ACC112 (cell line): ENCODE measurements around the gene ITGA4.
"Not testable (repeated sequence)": the region's sequence is repeated elsewhere in the genome, so short reads cannot be mapped to it uniquely, and the experiment has no call there.

Experiments used
- H2AFZ ChIP-seq: fragments of 200-600 bp; sonication (generic); one replicate; pipeline ENCODE4 v1.6.0; 2017; ENCODE audit warnings: antibody characterized with exemption, low read length; ENCODE audit not compliant: unreplicated experiment
- H3K27ac ChIP-seq: fragments of 200-600 bp; sonication (generic); 2 replicates; pipeline ENCODE4 v1.5.1; 2014; ENCODE audit warnings: low read depth, mild to moderate bottlenecking, antibody characterized with exemption, low read length, moderate library complexity
- H3K27me3 ChIP-seq: fragments of 200-600 bp; sonication (generic); 2 replicates; pipeline ENCODE4 v1.6.1; 2014; ENCODE audit warnings: mild to moderate bottlenecking, antibody characterized with exemption, low read length, moderate library complexity, mixed read lengths; ENCODE audit not compliant: insufficient read depth
- H3K36me3 ChIP-seq: fragments of 200-600 bp; sonication (generic); 2 replicates; pipeline ENCODE4 v1.6.1; 2016; ENCODE audit warnings: mild to moderate bottlenecking, antibody characterized with exemption, low read length, moderate library complexity, mixed read lengths; ENCODE audit not compliant: insufficient read depth
- H3K4me1 ChIP-seq: fragments of 200-600 bp; sonication (generic); one replicate; pipeline ENCODE4 v1.6.1; 2016; ENCODE audit warnings: low read length, mixed read lengths; ENCODE audit not compliant: insufficient read depth, unreplicated experiment, control insufficient read depth
- H3K4me3 ChIP-seq: fragments of 200-600 bp; sonication (generic); 2 replicates; pipeline ENCODE4 v1.5.1; 2014; ENCODE audit warnings: mild to moderate bottlenecking, low read depth, low read length
- H3K79me2 ChIP-seq: fragments of 200-600 bp; sonication (generic); one replicate; pipeline ENCODE4 v1.6.0; 2016; ENCODE audit warnings: low read length; ENCODE audit not compliant: control insufficient read depth, unreplicated experiment, insufficient read depth

The ITGA4 gene

DNA sequence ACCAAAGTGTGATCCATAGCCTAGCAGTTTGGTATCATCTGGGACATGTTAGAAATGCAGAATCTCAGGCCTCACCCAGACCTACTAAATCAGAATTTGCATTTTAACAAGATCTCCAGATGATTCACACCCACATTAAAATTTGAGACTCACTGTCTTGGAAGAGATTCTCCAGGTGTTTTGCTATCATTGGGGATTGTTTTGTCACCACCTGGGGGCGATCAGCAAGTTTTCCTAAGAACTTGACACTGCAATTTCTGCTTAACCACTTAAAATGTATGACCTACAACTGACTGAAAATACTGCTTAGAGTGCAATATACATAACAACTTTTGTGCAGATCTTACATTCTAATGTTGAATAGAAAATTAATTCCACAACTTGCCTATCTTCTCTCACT lies 18.9 kb upstream of the ITGA4 start:
- H2AFZ ChIP-seq = no peak overlapping the region
- H3K36me3 ChIP-seq = no peaks in the 10 kb centered on the region
- no peak overlapping the region for H3K4me3 ChIP-seq
- H3K4me1 ChIP-seq = no peaks in the 10 kb centered on the region
- H3K27ac ChIP-seq = no peak overlapping the region
- H3K27me3 ChIP-seq = no peaks in the 10 kb centered on the region
- H3K79me2 ChIP-seq = no peaks in the 10 kb centered on the region

DNA sequence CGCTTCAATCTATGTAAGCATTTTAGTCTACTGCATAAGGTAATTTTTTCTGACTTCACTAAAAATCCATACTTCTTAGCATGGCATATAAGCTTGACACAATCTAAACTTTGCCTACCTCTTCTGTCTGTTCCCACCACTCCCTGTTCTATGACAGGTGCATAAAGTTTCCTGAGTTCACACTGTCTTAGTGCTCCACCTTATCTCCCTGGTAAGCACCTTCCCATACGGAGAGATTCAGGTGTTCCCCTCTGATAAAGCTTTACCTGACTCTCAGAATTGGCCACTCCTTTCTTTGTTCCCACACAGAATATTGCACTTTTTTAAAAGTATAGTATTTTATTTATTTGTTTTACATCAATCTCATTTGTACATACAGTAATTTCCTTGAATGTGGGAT lies 16.8 kb upstream of the ITGA4 start:
- H3K36me3 ChIP-seq = no peaks in the 10 kb centered on the region
- no peak overlapping the region for H2AFZ ChIP-seq
- no peak overlapping the region for H3K27ac ChIP-seq
- H3K27me3 ChIP-seq = no peaks in the 10 kb centered on the region
- no peak overlapping the region for H3K4me3 ChIP-seq
- no peaks in the 10 kb centered on the region for H3K4me1 ChIP-seq
- H3K79me2 ChIP-seq = no peaks in the 10 kb centered on the region

GRCh38 chr2:181440919-181441318 lies 16.3 kb upstream of the ITGA4 start:
- Histone ChIP-seq H2AFZ (no peak overlapping the region), H3K4me1 (no peaks in the 10 kb centered on the region)

DNA sequence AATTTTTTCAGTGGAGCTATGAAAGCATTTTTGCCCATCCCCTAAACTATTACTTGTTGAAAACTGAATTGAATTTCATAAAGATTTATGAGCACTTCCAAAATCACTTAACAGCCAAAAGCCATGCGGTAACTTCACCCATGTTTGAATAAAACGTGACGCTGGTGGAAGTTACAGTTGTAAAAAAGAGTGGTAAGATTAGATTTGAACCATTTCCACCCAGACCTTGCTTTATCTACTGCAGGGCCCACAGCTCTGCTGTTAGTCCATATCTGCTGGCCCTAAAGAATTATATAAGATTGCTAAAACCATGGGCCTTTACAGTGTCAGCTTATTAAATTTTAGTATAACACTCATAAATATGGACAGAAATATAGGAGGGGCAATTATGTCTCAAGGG lies 15.5 kb upstream of the ITGA4 start:
- no peak overlapping the region for H3K4me3 ChIP-seq
- no peak overlapping the region for H2AFZ ChIP-seq
- no peaks in the 10 kb centered on the region for H3K79me2 ChIP-seq
- H3K27me3 ChIP-seq = no peaks in the 10 kb centered on the region
- H3K36me3 ChIP-seq = no peaks in the 10 kb centered on the region
- H3K27ac ChIP-seq = no peak overlapping the region
- H3K4me1 ChIP-seq = no peaks in the 10 kb centered on the region

More at GRCh38 chr2:181440919-181441318, 16.3 kb upstream of the ITGA4 start:
- Histone ChIP-seq H3K36me3 (no peaks in the 10 kb centered on the region), H3K79me2 (no peaks in the 10 kb centered on the region), H3K27me3 (no peaks in the 10 kb centered on the region), H3K4me3 (no peak overlapping the region), H3K27ac (no peak overlapping the region)

GRCh38 chr2:181444654-181445053 lies 12.5 kb upstream of the ITGA4 start:
- Histone ChIP-seq H3K79me2 (no peaks in the 10 kb centered on the region), H3K36me3 (no peaks in the 10 kb centered on the region), H3K27me3 (no peaks in the 10 kb centered on the region), H3K4me3 (no peak overlapping the region), H2AFZ (no peak overlapping the region), H3K4me1 (no peaks in the 10 kb centered on the region), H3K27ac (no peak overlapping the region)

DNA sequence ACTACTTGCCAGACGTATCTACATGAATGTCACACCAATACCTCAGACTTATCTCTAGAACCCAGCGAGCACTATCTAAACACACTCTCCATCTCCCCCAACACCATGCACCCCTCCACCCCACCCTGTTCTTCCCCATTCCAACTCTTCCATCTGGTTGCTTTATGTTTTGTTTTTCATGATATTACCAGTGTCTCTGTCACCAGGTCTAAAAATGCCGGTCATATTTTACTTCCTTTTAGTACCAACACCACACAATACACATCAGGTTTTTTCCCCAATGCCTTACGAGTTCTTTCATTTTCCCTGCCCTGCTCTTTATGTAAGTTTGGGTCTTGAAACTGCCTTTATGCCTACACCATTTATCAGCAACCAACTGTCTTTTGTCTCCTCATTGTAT lies 10.2 kb upstream of the ITGA4 start:
- no peaks in the 10 kb centered on the region for H3K79me2 ChIP-seq
- no peak overlapping the region for H3K27ac ChIP-seq
- H2AFZ ChIP-seq = no peak overlapping the region
- no peaks in the 10 kb centered on the region for H3K4me1 ChIP-seq
- H3K4me3 ChIP-seq = no peak overlapping the region
- H3K27me3 ChIP-seq = no peaks in the 10 kb centered on the region
- H3K36me3 ChIP-seq = no peaks in the 10 kb centered on the region

- H3K4me3 ChIP-seq, H3K27me3 ChIP-seq, H2AFZ ChIP-seq, H3K36me3 ChIP-seq, H3K27ac ChIP-seq, H3K79me2 ChIP-seq, H3K4me1 ChIP-seq: not testable (repeated sequence)
These were observed 7.9 kb upstream of the ITGA4 start for GRCh38 chr2:181449278-181449677.

GRCh38 chr2:181454686-181455450 lies 2.3 kb upstream of the ITGA4 start:
- Histone ChIP-seq H2AFZ (no peak overlapping the region), H3K4me1 (peaks cover 21% of the 10 kb centered on the region), H3K27ac (no peak overlapping the region), H3K27me3 (no peaks in the 10 kb centered on the region), H3K79me2 (peaks cover 15% of the 10 kb centered on the region), H3K4me3 (no peak overlapping the region), H3K36me3 (no peaks in the 10 kb centered on the region)

DNA sequence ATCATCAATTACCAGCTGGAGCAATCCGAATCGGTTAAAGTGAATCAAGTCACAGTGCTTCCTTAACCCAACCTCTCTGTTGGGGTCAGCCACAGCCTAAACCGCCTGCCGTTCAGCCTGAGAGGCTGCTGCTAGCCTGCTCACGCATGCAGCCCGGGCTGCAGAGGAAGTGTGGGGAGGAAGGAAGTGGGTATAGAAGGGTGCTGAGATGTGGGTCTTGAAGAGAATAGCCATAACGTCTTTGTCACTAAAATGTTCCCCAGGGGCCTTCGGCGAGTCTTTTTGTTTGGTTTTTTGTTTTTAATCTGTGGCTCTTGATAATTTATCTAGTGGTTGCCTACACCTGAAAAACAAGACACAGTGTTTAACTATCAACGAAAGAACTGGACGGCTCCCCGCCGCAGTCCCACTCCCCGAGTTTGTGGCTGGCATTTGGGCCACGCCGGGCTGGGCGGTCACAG lies 496 bp upstream of the ITGA4 start:
- Histone ChIP-seq H3K79me2 (peaks cover 25% of the 10 kb centered on the region), H3K4me3 (peak overlapping the region; percentile 89), H3K36me3 (no peaks in the 10 kb centered on the region), H2AFZ (peak overlapping the region; percentile 100), H3K4me1 (peaks cover 34% of the 10 kb centered on the region), H3K27me3 (no peaks in the 10 kb centered on the region), H3K27ac (peak overlapping the region; percentile 14; the same call in 1 of the 2 replicates)

GRCh38 chr2:181457741-181458425 lies 697 bp downstream of the ITGA4 start:
- Histone ChIP-seq H2AFZ (peak overlapping the region; percentile 87), H3K79me2 (peaks cover 28% of the 10 kb centered on the region), H3K27ac (peak overlapping the region; percentile 5; the same call in 1 of the 2 replicates), H3K4me1 (peaks cover 40% of the 10 kb centered on the region), H3K36me3 (no peaks in the 10 kb centered on the region), H3K27me3 (no peaks in the 10 kb centered on the region), H3K4me3 (peak overlapping the region; percentile 89)

- peaks cover 38% of the 10 kb centered on the region for H3K79me2 ChIP-seq
- no peaks in the 10 kb centered on the region for H3K27me3 ChIP-seq
- peaks cover 43% of the 10 kb centered on the region for H3K4me1 ChIP-seq
- no peaks in the 10 kb centered on the region for H3K36me3 ChIP-seq
- no peak overlapping the region for H3K27ac ChIP-seq
- H2AFZ ChIP-seq = no peak overlapping the region
- peak overlapping the region; percentile 89 for H3K4me3 ChIP-seq
These were observed 1.7 kb downstream of the ITGA4 start for GRCh38 chr2:181458871-181459270.
